ENCODE measurements around the gene THSD4.
"Not testable (repeated sequence)": the region's sequence is repeated elsewhere in the genome, so short reads cannot be mapped to it uniquely, and the experiment has no call there.

THSD4 gene

DNA sequence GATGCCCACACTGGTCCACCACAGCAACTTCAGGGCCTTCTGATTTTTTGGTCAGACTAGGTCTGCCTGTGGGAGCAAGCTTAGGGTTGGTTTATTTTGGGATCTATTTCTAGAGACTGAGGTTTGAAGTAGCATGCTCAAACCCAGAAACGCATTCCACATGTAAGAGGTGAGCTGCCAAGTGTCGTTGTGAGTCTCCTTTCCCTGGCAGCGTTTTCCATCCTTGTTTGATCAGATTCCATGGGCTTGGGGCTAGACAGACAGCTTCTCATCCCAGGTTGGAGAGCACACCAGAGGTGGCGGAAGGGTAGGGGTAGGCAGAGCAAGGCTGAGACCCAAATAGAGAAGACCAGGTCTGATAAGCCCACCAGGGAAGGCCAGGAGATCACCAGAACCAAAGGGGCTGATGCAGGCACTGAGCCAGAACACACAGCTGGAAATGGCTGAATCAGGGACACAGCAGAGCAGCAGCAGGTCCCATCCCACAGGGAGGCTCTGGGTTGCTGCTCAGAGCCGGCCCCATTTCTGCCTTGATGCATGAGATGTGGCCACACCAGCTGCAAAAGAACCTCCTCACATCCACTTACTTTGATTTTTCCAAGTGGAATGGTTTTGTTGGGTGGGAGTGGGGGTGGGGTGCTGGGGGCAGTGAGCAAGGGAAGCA is 186.8 kb downstream of the THSD4 start:
- DNase-seq: no peak

DNA sequence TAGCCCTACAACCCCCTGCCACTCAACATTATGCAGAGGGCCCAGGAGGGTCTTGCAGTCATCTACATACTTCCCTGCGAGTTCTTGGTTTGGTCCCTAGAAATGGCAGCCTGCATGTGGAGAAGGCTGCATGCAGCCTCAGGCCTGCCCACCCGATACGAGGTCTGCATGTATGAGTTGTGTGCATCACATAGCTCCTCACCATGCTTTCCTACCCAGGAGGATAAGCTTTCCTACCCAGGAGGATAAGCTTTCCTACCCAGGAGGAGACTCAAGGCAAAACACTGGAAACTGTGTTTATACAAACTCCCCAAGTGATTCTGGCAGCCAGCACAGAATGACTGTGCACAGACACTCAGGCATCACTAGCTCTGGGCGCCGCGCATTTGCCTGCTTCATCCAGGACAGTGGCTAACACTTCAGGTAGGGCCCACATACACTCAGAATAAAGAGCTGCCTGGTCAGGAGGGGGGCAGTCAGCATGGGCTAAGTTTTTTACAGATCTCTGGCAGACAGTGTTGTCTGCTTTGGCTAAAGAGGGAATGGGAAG is 187.7 kb downstream of the THSD4 start:
- no peak for DNase-seq

DNA sequence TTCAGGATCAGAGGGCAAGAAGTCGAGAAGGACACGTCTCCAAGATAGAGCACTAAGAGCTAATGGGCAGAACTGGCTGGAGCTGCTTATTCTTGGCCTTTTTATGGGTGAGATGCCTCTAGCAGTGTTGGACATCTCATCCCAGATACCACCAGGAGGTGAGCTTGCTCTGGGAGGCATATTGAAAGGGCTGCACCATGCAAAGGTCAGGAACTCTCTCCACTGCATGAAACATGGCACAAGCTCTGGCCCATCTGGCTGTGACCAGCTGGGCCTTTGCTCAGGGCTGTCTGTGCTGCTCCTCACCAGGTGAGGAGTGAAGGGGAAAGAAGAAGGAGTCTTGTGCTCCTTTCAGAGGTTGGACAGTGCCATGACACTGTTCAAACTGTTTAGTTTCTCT is 188.7 kb downstream of the THSD4 start:
- DNase-seq: no peak

DNA sequence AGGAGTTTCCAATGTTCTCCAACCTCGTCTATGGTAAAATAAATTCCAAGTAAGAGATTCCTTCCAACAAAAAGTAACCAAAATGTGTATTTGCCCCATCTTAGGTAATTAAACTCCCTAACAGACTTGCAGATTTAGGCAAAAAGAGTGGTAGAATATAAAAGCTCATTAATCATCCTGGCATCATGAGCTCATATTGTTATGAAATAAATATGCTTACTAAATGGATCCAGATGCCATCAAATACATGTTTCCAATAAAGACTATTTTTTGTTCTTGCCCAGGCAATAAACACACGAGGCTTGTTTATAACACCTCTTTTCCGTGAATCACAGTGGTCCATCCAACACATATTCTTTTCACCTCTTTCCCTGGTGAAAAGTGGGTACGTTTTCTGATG is 189.4 kb downstream of the THSD4 start:
- no peak for DNase-seq

DNA sequence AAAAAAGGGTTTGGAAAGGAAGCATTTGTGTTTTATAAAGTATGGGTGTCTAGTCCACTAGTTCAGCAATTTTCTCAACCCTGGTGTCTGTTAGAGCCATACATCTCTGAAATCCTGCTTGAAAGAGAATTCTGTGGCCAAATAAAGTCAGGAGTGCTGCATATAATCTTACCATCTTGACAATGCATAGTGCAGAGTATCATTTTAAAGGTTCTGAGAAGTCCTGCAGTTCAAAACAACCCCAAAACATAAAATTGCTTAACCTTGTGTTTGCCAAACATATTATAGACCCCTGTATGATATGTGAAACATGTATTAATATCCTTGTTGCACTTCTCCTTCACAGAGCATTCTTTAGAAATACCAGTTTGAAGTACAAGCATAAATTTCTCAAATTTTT is 191.3 kb downstream of the THSD4 start:
- no peak for DNase-seq

DNA sequence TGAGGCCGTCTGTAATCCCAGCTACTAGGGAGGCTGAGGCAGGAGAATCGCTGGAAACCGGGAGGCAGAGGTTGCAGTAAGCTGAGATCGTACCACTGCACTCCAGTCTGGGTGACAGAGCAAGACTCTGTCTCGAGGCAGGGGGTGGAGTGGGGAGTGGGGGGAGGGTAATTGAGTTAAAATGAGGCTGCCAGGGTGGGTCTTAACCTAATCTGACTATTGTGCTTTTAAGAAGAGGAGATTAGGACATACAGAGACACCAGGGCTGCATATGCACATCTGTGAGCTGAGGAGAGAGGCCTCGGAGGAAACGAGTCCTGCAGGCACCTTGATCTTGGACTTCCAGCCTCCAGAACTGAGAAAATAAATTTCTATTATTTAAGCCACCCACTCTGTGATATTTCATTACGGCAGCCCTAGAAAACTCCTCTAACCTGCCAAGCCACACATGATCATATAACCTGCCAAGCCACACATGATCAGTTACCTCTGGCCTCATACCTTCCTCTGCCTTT is 197.0 kb downstream of the THSD4 start:
- DNase-seq: no peak

DNA sequence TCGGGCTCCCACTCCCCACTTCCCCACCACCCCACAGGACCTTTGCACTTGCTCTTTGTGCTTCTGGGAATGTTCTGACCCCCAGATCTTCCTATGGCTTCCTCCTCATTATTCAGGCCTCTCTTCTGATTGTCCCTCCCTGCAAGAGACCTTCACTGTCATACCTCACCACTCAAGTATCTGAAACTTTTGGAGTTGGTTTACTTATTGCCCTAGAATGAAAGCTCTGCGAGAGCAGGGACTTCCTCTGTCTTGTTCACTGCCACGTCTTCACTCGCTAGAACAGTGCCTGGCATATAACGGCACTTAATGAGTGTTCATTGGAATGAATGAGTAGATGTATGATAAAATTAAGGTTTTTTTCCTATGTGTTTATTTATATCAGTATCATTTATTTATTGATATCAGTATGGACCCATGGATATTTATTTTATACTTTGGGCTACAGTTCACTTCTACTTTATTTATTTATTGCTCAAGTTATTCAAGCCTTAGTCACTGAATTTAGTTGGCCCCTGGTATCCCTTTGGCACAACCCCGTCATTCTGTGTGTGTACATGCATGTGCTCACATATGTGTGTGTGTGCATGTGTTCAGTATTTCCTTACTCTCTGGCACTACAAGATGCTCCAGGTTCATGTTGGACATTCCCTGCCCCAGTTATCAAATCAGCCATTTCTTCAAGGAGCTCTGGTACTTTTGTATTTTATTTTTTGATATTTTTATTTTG is 197.6 kb downstream of the THSD4 start:
- no peak for DNase-seq

DNA sequence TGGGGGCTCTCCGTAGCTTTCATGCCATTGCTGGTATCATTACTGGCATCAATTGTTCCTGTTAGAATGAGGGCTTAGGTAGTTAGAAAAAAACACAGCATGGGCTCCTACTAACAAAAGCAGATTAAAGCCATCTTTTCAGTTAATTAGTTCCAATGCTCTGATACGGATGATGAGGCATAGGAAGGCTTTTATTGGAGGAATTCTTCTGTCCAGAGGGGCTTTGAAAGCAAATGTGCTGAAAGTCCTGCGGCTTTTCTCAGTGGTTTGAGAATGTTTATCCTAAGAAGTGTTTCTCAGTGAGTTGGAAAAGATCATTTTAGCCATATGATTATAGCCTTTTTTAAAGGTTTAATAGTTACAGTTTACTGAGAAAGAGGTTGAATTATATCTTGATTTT is 198.5 kb downstream of the THSD4 start:
- DNase-seq: no peak

DNA sequence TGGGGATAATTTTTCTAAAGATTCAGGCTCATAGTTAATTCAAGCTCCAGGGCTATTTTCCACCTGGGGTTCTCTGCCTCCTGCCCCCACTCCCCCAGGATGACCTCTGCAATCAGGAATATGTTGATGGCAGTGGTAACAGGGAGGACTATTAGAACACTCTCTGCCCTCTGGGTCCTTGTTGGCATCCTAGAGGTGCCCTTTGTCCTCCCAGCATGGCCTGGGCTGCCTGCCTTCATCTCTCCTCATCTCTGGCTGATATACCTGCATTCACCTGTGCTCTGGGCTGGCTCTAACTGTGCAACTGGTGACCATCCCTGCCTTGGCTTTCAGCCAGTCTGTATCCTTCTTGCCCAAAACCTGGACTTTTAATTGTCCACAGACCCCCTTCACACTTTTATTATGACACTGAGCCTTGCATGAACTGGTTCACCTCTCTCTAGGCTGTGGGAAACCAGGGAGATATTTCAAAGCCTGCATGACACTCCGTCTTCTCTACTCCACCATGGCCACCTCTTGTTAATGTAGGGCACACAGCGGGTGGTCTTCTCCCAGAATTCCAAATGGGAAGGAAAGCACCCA is 199.8 kb downstream of the THSD4 start:
- DNase-seq: no peak

DNA sequence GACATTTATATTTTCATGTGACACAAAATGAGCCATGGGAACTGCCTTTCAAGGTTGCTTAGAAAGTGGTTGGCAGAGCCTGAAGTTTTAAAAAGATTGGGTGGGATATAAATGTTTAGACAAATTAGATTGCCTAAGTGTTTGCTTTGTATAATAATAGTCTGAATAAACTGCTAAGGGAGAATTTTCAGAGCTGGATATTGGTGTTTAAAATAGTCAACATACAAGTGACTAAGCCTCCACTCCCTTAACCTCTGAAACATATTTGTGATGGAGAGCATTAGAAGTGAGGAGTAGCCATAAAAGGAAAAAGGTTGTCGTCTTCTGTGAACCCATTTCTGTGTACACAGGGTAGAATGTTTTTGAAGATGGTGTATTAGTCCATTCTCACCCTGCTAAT is 201.6 kb downstream of the THSD4 start:
- DNase-seq: no peak

DNA sequence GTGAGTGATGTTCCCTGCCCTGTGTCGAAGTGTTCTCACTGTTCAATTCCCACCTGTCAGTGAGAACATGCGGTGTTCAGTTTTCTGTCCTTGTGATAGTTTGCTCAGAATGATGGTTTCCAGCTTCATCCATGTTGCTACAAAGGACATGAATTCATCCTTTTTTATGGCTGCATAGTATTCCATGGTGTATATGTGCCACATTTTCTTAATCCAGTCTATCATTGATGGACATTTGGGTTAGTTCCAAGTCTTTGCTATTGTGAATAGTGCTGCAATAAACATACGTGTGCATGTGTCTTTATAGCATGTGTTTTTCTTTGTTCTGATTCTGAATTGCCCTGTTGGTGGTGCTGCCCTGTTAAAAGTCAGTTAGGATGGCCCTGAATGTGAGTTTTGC is 204.2 kb downstream of the THSD4 start:
- not testable (repeated sequence) for DNase-seq

DNA sequence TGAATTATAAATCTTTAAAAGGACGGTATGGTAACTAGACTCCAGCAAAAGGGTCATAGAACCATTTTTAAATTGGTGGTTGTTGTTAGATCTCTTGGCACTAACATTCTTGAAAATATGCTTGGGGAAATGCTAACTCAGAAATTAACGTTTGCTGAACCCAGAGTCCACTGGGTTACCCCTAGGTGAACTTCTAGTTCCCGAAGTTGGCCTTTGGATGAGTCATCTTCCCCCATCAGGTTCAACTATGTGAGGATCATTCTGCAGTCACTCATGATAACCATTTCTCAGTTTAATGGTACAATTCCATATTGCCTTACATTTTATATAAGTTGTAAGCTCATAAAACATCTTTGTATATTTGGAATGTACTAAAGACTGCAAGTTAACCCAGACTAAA is 204.7 kb downstream of the THSD4 start:
- no peak for DNase-seq

DNA sequence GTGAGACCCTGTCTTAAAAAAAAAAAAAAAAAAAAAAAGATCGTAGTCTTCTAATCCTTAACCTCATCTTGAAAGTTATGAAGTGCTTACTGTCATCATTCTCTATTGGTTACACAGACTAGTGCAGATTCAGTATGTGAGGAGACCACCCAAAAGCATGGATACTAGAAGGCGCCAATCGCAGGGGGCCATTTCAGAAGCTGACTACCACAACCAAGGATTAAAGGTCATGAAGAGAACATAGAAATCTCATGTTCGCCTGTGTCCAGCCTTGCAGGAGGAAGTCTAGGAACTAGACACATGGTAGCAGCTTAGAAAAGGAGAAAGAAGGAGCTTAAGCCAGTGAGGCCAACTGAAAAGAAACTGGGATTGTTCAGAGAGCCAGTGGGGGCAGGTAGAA is 207.8 kb downstream of the THSD4 start:
- DNase-seq: no peak

DNA sequence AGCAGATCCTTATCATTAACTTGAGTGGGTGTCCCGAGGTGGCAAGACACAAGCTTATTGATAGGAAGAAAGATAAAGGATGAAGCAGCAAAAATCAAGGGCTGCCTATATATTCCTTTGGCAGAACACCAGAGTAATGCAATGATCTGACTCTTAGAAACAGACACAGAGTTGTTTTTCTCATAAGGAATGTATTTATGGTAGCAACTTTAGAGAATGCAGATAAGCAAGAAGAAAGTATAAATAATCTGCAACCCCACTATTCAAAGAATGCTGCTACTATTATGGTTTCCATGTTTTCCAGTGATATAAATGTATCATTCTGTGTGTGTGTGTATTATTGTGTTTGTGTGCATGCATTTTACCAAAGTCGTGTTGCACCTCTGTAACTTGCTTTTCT is 208.3 kb downstream of the THSD4 start:
- DNase-seq: no peak

DNA sequence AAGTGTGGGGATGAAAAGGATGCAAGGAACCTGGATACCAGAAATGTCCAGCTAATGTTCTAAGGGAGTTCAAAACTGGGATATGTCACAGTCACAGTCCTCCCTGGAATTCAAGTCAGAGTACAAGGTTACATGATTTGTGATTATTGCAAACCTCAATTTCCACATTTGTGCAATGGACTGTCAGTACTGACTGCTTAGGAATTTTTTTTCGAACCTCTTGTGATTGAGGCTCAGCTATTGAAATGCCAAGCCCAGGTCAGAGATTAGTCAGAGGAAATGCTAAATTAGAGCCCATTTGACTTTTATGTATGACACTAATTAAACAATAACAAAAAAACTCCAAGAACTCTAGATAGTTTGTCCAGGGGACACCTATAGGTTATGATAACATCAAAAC is 210.2 kb downstream of the THSD4 start:
- DNase-seq: no peak

DNA sequence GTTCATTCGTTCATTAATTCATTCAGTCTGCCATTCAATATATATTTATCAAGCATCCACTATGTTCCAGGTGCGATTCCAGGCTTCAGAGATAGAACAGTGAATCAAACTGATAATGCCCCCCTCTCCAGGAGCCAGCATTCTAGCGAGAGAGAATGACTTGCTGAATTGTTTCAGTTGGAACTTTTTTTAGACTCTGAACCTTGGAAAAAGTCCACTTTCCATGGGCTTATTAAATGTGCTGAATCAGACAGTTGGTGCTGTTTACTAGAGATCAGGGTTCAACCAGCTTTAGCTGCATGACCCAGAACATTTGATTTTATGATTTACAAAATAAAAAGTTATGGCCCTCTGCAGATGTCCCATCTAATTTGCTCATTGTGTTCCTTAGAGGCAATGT is 213.2 kb downstream of the THSD4 start:
- no peak for DNase-seq

DNA sequence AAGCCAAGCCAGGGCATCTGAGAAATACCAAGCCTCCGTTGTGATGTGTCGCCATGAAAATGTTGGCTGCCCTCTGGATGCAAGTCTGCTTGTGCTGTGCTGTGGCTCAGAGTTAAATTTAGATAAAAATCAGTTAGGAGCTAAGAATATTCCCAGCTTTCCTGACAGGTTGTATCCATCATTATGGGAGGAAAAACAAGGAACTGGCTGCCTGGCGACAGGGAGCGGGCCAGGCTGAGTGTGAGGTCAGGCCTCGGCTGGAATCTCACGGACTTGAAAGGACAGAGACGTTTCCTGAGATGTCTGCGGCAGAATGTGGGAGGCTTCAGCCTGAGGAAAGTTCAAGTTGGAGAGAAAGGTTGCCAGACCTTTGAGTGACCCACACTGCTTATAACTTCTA is 213.8 kb downstream of the THSD4 start:
- no peak for DNase-seq

DNA sequence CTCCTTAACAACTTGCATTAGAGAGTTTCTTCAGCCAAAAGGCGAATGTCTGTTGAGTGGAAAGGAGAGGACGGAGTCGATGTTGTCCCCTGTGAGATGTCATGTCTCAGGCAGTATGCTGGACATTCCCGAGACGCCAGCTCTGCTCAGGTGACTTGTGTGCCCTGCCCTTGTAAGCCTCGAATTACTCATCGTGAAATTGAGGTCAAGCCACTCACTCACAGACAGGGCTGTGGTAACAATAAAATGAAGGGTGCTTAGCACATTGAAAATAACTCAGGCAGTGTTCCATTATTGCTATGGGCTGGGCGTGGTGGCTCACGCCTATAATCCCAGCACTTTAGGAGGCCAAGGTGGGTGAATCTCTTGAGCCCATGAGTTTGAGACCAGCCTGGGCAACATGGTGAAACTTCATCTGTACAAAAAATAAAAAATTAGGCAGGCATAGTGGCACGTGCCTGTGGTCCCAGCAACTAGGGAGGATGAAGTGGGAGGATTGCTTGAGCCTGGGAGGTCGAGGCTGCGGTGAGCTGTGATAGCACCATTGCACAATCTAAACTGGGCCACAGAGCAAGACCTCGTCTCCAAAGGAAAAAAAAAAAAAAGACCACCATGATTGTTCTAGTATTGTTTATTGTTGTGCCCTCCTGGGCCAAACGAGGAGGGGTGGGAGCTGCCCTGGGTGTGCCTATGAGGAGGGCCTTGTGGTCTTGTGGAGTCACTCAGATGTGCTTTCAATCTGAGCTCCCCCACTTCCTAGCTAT is 214.4 kb downstream of the THSD4 start:
- DNase-seq: no peak

DNA sequence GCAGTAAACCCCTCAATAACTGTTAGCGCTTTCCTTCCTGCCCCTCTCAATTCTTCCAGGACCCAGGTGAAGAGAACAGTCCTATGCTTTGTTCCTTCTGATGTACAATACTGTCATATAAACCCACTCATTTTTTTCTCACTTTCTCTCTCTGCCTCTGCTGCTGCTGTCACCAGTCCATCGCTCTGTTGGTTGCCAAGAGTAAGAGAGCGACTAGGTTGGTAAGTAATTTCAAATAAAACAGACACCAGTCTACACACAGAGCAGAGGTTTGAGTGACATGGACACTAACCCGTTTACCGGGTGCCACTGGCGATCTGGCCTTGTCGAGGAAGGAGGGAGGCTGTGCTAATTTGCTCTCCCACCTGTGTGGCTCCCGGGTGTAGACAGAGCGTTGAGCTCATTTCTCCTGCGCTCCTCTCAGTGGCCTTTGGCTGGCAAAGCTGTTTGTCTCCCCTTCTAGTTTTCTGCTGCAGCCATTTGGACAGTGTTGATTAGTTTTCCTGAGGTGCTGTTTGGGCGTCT is 215.4 kb downstream of the THSD4 start:
- no peak for DNase-seq

DNA sequence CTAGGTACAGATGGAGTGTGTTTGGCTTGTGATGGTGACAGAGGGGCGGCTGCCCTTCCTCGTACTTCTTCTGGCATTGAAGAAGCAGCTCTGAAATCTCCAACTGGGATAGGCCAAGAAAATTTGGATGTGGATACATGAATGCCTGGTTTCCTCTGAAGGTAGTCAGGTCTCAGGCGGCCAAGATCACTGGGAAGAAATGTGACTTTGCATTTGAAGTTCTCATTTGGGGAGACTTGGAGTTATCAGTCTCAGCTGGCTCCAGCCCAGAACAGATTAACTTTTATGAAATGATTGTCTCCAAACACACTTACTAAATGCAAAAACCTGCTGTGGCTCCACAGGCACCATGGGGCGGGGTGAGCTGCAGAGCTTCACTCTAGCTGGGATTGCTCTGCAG is 215.9 kb downstream of the THSD4 start:
- DNase-seq: no peak

DNA sequence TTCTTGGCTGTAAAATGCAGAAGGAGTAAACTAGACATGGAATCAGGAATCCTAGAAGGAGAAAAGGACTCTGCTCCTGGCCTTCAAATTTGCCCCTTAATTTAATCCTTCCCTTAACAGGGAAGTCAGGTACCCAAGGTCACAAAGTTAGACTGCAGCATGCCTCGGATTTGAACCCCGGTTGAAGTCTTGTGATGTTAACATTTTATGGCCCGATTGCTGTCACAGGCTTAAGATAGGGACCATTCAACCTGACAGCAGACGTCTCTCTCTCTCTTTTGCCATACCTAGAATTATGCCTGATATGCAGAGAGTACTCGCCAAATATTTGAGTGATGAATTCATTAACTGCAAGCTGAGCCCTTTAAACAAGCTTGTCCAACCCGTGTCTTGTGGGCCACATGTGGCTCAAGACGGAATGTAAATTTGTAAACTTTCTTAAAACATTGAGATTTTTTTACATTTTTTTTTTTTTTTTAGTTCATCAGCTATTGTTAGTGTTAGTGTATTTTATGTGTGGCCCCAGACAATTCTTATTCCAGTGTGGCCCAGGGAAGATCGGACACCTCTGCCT is 217.2 kb downstream of the THSD4 start:
- no peak for DNase-seq

DNA sequence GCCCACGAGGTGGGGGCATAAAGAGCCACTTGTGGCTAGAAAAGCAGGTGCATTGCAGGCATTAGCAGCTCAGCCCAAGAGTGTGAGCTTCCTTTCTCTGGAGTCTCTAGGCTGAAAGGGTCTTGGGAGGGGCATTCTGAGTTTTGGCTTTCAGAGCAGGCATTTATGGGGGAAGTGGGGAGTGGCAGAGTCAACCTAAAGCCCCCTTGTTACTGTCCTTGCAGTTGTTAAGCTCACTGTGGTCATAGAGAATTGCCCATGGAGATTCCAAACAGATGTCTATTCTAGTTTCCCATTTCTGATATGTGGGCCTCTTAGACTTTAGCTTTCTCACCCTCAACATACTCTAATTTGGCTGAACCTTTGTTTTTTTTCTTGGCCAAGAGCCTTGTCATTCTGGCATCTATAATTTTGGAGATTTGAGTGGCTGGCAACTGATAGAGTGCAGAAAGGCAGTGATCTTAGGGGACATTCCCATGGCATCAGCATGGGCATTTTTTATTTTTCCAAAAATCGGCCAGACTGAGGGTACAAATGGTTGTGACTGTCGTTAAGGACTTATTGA is 217.9 kb downstream of the THSD4 start:
- no peak for DNase-seq

Data from GOT3 (cell line).